D721Med (cell line): Measurements from ENCODE around the gene C6orf120.
A peak's percentile ranks its signal among the peaks of the same experiment; 100 is the strongest.

Experiments
- DNase-seq: peaks from one replicate; pipeline ENCODE4 v3.0.0; 2011; ENCODE audit warnings: low spot score; ENCODE audit not compliant: insufficient read length
- FAIRE-seq: peaks from 2 replicates; lab custom pipeline; 2011; peaks lifted over from hg19 to GRCh38; lab: Jason Lieb, UNC
- CTCF ChIP-seq: IDR thresholded peaks from 2 replicates; pipeline ENCODE4 v1.5.1; 2012; ENCODE audit warnings: mild to moderate bottlenecking, control low read depth; ENCODE audit not compliant: insufficient read depth; ENCODE audit errors: missing control alignments

The C6orf120 gene

GRCh38 chr6:169701954-169702839 is at the start of gene C6orf120, which contains the start of gene WDR27:
C6orf120 (plus strand) TSS chr6:169702126; CDS start chr6:169702460, 334 bp downstream.
WDR27 (minus strand) TSS chr6:169702029; CDS start chr6:169689005, 13,024 bp downstream.
- DNase-seq (peak; percentile 60), FAIRE-seq (no peak)
- TF ChIP-seq CTCF, result no peak

- no peak for FAIRE-seq
- DNase-seq, result no peak
- no peak for TF ChIP-seq CTCF
Observed at GRCh38 chr6:169652896-169653295, 49.0 kb upstream of the C6orf120 start.

GRCh38 chr6:169653691-169654090 is 48.2 kb upstream of the C6orf120 start:
- no peak for TF ChIP-seq CTCF
- FAIRE-seq (no peak), DNase-seq (no peak)

GRCh38 chr6:169654598-169655391 is 47.1 kb upstream of the C6orf120 start:
- no peak for FAIRE-seq
- TF ChIP-seq CTCF, result no peak
- peak; percentile 39 for DNase-seq

GRCh38 chr6:169656546-169657283 is 45.2 kb upstream of the C6orf120 start:
- TF ChIP-seq CTCF, result no peak

GRCh38 chr6:169657284-169657610 is 44.7 kb upstream of the C6orf120 start:
- no peak for FAIRE-seq
- TF ChIP-seq CTCF, result no peak
- DNase-seq, result no peak

More at GRCh38 chr6:169656546-169657283, 45.2 kb upstream of the C6orf120 start:
- DNase-seq (no peak), FAIRE-seq (no peak)
